GM04503 (cell line): Measurements from ENCODE around the gene NODAL.
"Not testable (repeated sequence)": the region's sequence is repeated elsewhere in the genome, so short reads cannot be mapped to it uniquely, and the experiment has no call there.

Source experiments
- DNase-seq: peaks from one replicate; pipeline ENCODE4 v3.0.0-alpha.2; 2012; ENCODE audit warnings: low read depth

The NODAL gene

GRCh38 chr10:70441161-70441894, at the start of gene NODAL:
NODAL (minus strand) TSS chr10:70441681; CDS start chr10:70441667, 14 bp downstream.
- DNase-seq: no peak

DNA sequence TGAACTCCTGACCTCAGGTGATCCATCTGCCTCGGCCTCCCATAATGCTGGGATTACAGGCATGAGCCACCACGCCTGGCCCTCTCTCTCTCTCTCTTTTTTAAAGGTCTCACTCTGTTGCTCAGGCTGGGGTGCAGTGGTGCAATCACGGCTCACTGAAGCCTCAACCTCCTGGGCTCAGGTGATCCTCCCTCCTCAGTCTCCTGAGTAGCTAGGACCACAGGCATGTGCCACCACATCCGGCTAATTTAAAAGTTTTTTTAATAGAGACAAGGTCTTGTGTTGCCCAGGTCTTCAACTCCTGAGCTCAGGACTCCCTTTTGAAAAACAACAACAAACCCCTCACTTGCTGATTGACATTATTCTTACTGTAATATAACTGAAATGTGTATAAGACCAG, 48.7 kb upstream of the NODAL start:
- no peak for DNase-seq

- DNase-seq: no peak
Observed at GRCh38 chr10:70487824-70488223, 46.3 kb upstream of the NODAL start.

DNA sequence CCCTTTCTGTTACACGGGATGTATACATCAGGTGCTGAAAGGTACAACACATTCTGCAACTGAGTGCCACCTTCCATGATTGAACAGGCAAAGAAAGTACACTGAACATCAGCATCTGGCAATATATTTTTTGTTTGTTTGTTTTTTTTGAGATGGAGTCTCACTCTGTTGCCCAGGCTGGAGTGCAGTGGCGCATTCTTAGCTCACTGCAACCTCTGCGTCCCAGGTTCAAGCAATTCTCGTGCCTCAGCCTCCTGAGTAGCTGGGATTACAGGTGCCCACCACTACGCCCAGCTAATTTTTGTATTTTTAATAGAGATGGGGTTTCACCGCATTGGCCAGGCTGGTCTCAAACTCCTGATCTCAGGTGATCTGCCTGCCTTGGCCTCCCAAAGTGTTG, 42.4 kb upstream of the NODAL start:
- not testable (repeated sequence) for DNase-seq

DNA sequence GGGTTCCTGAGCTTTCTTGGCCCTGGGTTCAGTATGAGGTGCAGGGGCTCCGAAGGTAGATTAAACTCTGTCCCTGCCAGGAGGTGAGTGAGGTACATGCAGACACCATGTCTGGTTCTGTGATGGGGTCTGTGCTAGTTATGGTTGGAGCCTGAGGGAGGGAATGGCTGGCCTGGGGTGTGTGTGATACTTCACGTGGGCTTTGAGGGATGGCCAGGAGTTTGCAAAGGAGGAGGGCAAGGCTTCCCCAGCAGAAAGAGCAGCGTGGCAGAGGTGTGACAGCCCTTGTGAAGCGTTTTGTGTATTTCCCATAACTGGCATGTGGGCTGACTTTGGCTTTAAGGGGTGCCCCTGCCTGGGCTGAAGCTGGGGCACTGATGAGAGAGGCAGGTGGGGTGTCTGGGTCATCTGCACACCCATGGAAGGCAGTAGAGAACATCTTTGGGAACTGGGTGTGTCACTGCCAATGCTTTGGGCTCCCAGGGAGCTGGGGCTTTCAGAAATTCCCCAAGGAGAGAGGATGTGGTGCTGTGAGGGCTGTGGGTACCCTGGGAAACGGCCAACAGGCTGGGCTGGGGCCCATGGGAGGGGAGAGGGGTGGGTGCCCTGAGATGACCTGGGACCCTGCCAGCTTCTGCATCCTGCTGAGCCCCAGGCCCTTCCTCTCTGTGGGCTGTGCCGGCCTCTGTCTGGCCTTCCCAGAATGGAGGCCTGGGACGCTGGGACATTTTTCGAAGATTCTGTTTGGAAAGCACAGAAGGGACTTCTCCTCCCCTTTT, 41.7 kb upstream of the NODAL start:
- no peak for DNase-seq

- no peak for DNase-seq
Observed at GRCh38 chr10:70481831-70482530, 40.5 kb upstream of the NODAL start.

GRCh38 chr10:70481105-70481504, 39.6 kb upstream of the NODAL start:
- no peak for DNase-seq

- no peak for DNase-seq
Observed at GRCh38 chr10:70480239-70480861, 38.9 kb upstream of the NODAL start.

DNA sequence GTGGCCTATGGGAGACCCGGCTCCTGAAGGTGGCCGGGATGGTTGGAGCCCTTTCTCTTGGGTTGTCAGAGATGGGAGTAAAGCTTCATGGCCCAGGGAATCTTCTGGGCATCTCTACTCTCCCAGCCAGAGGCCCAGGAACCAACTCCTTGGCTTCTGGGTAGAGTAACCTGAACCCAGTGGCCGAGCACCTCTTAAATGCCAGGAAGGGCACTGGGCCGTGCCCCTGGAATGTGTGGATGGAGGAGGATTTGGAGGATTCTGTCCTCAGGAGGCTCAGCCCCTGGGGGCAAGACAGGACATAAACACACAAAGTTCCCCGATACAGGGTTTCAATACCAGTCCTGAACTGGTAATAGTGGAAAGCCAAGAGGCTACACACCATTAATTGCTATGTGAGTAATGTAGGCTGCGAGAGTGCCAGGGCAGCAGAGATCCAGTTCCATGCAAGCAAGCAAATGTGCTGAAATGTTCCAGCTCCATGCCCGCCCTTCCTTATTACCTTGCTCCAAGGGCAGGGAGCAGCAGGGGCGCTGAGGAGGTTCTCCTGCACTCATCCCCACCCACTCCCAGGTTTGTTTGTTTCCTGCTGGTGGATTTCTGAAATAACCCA, 38.3 kb upstream of the NODAL start:
- no peak for DNase-seq

DNA sequence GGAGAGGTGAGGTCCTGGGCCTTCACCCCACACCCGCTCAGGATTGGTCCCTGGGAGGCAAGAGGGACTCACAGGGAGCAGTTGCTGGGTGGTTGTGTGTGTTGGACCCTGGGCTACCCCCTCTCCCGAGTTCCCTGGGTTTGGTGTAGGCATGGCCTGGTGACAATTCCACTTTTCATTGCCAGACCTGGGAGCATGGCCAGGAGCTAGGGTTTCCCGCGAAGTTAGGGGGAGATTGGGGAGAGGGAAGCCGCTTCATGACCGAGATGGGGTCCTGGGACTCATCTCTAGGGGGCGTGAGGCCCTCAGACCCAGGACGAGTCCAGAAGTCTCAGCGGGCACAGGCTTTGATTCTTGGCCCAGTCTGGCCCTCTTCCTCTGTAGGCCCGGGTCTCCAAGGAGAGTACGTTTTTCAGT, 37.7 kb upstream of the NODAL start:
- no peak for DNase-seq

GRCh38 chr10:70478191-70479164, 37.0 kb upstream of the NODAL start, which contains the start of gene PALD1:
PALD1 (plus strand) TSS chr10:70478767; CDS start chr10:70525952, 47,185 bp downstream.
- DNase-seq: no peak

- DNase-seq: no peak
Observed at GRCh38 chr10:70477661-70478162, 36.2 kb upstream of the NODAL start.

DNA sequence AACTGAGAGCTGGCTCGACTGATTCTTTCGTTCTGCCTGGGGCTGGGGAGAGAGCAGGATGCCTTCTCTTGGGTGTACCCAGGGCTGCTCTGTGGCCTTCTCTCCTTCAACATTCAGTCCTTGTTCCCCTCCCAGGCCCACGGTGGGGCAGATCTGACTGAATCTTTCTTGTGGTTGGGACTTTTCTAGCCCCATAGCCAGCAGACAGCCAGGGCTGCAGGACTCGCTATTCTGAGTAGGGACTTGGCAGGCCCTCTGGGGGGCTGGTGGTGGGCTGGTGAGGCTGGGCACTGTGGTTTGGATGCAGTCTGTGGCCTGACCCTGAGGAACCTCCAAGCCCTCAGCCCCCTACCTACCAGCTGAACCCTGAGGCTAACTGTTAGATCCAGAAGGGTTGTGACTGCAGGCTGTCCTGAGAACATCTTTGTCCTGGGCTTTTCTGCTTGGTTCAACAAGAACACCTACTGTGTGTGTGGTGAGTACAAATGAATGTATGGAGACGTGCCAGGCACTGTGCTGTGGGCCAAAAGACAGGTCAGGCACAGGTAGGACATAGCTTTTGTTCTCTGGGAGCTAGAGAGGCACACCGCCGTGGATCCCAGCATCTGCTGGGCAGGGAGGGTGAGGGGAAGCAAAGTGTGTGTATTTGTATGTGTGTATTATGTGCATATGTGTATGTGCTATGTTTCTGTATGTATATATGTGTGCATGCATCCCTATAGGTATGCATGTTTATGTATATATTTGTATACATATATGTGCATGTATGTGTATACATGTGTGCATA, 35.0 kb upstream of the NODAL start:
- DNase-seq: no peak

DNA sequence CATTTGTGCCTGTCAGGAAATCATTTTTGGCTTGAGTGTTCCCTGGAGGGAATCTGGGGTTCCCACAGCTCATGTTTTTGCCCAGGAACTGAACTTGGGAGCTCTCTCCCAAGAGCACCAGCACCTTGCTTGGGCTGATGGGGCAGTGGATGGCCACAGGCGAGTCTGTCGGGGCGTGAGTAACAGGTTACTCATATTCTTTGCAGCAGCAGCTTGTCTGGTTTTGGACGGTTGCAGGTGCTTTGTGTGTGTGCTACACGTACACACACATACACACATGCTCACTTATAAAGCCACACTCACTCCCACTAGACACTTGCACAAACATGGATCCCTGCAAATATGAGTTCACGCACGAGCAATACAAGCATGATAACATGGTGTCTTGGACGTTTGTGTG, 34.2 kb upstream of the NODAL start:
- DNase-seq: no peak

- no peak for DNase-seq
Observed at GRCh38 chr10:70474780-70475179, 33.3 kb upstream of the NODAL start.

- DNase-seq: no peak
Observed at GRCh38 chr10:70472799-70473454, 31.4 kb upstream of the NODAL start.

GRCh38 chr10:70466951-70467350, 25.5 kb upstream of the NODAL start:
- no peak for DNase-seq

- DNase-seq: no peak
Observed at GRCh38 chr10:70465832-70466231, 24.4 kb upstream of the NODAL start.

- no peak for DNase-seq
Observed at GRCh38 chr10:70465278-70465677, 23.8 kb upstream of the NODAL start.
